Testis (tissue), 2 donors: ENCODE results near the gene SLC25A45.

Experiments
- CTCF ChIP-seq, 3 experiments: fragments of 450-650 bp in 2 of 3; fragments of 200-600 bp in 1 of 3; sonication (generic) in 1 of 3; IDR thresholded peaks; one replicate each; pipeline ENCODE4 v1.5.1; 2016 to 2019; ENCODE audit warnings: antibody characterized with exemption in 3 of 3, mild to moderate bottlenecking in 2 of 3, moderate library complexity in 1 of 3
- POLR2A ChIP-seq: fragments of 450-650 bp; IDR thresholded peaks from one replicate; pipeline ENCODE4 v1.6.1; 2017; ENCODE audit warnings: antibody characterized with exemption, mild to moderate bottlenecking, moderate library complexity

GRCh38 chr11:65412271-65413076, 30.0 kb upstream of the SLC25A45 start:
- TF ChIP-seq CTCF (IDR thresholded peaks at IDR 0.05) (no peak), POLR2A (no peak)
